Measurements from ENCODE around the gene VSTM1. TPM values are rescaled to one million over a fixed set of nuclear protein-coding genes. Genes with fewer than 3 reads are reported as not detected.
"Not testable (repeated sequence)": the region's sequence is repeated elsewhere in the genome, so short reads cannot be mapped to it uniquely, and the experiment has no call there.

VSTM1 gene
- total and polyA plus RNA-seq, 2 donors, result 0.37 to 1.1 TPM

DNA sequence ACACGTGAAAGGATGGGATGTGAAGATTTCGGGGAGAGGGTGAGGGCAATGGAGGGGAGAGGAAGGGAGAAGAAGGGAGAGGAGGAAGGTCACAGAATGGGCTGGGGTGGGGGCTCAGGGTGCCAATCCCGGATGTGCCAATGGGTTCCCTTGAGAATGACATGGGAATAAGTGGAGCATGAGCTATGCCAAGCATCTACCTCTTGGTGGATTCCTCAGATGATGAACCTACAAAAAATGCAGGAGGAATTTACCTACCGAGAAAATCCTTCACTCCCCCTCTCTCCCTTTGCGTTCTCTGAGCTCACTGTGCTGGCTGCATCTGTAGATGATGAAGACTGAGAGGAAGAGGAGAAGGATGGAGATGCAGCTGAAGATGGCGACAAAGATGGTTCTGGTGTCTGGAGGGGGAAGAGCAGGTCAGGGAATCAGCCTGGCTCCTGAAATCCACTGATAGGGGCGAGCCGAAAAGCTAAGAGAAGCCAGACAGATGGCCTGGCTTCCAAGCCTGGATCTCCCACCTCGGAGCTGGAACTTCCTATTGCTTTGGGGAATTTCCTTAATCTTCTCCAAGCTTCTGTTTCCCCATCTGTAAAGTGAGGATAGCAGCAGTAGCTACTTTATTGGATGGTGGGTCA lies 21.6 kb downstream of the VSTM1 start:
- no peak for DNase-seq (ENCODE audit: low read depth in 6 of 9, low spot score in 9 of 9)
- Histone ChIP-seq H3K27me3 (ENCODE audit: control insufficient read depth in 2 of 2, insufficient read depth in 1 of 2, low read length in 1 of 2) (no peaks in the 10 kb centered on the region), H3K9me3 (ENCODE audit: control insufficient read depth in 2 of 2, insufficient read depth in 1 of 2, low read length in 1 of 2) (no peaks in the 10 kb centered on the region), H3K27ac (ENCODE audit: low read depth in 1 of 2, low read length in 1 of 2) (no peak overlapping the region), H3K4me3 (ENCODE audit: low read length in 2 of 2) (no peak overlapping the region), H3K4me1 (ENCODE audit: control insufficient read depth in 2 of 2, insufficient read depth in 2 of 2, low read length in 2 of 2) (no peaks in the 10 kb centered on the region), H3K36me3 (ENCODE audit: control insufficient read depth in 2 of 2, insufficient read depth in 2 of 2, low read length in 1 of 2) (no peaks in the 10 kb centered on the region)
- WGBS, result 65% methylated on average over 9 of the region's 9 CpGs

DNA sequence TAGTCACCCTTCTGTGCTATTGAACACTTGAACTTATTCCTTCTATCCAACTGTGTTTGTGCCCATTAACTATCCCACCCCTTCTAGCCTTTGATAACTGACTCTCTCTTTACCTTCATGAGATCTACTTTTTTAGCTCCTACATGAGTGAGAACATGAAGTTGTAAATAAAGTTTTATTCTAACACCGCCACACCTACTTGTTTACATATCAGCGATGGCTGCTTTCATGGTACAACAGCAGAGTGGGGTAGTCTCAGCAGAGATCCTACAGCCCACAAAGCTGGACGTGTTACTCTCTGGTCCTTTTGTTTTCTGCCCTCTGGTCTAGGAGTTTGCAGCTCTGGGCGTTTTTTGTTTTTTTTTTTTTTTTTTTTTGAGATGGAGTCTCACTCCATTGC lies 23.7 kb downstream of the VSTM1 start:
- DNase-seq (ENCODE audit: low read depth in 6 of 9, low spot score in 9 of 9), result no peak
- WGBS, result 87% methylated on average over 4 of the region's 4 CpGs
- Histone ChIP-seq H3K27ac (ENCODE audit: low read depth in 1 of 2, low read length in 1 of 2) (no peak overlapping the region), H3K36me3 (ENCODE audit: control insufficient read depth in 2 of 2, insufficient read depth in 2 of 2, low read length in 1 of 2) (no peaks in the 10 kb centered on the region), H3K9me3 (ENCODE audit: control insufficient read depth in 2 of 2, insufficient read depth in 1 of 2, low read length in 1 of 2) (no peaks in the 10 kb centered on the region), H3K4me3 (ENCODE audit: low read length in 2 of 2) (no peak overlapping the region), H3K27me3 (ENCODE audit: control insufficient read depth in 2 of 2, insufficient read depth in 1 of 2, low read length in 1 of 2) (no peaks in the 10 kb centered on the region), H3K4me1 (ENCODE audit: control insufficient read depth in 2 of 2, insufficient read depth in 2 of 2, low read length in 2 of 2) (no peaks in the 10 kb centered on the region)

DNA sequence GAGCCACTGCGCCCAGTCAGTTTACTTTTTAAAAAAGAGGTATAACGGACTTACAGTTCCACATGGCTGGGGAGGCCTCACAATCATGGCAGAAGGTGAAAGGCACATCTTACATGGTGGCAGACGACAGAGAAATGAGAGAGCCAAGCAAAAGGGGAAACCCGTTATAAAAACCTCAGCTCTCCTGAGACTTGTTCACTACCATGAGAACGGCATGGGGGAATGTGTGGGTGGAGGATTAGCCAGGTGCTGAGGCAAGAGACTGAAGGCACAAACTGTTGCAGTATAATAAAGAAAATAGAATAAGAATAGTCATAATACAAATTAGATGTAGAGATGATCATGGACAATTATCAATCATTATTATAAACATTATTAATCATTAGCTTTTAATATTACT lies 27.2 kb downstream of the VSTM1 start:
- WGBS, result 89% methylated on average over 5 of the region's 5 CpGs
- H3K36me3 ChIP-seq (ENCODE audit: control insufficient read depth in 2 of 2, insufficient read depth in 2 of 2, low read length in 1 of 2); H3K27ac ChIP-seq (ENCODE audit: low read depth in 1 of 2, low read length in 1 of 2); H3K4me3 ChIP-seq (ENCODE audit: low read length in 2 of 2); H3K27me3 ChIP-seq (ENCODE audit: control insufficient read depth in 2 of 2, insufficient read depth in 1 of 2, low read length in 1 of 2); H3K9me3 ChIP-seq (ENCODE audit: control insufficient read depth in 2 of 2, insufficient read depth in 1 of 2, low read length in 1 of 2); DNase-seq (ENCODE audit: low read depth in 6 of 9, low spot score in 9 of 9); H3K4me1 ChIP-seq (ENCODE audit: control insufficient read depth in 2 of 2, insufficient read depth in 2 of 2, low read length in 2 of 2): not testable (repeated sequence)

DNA sequence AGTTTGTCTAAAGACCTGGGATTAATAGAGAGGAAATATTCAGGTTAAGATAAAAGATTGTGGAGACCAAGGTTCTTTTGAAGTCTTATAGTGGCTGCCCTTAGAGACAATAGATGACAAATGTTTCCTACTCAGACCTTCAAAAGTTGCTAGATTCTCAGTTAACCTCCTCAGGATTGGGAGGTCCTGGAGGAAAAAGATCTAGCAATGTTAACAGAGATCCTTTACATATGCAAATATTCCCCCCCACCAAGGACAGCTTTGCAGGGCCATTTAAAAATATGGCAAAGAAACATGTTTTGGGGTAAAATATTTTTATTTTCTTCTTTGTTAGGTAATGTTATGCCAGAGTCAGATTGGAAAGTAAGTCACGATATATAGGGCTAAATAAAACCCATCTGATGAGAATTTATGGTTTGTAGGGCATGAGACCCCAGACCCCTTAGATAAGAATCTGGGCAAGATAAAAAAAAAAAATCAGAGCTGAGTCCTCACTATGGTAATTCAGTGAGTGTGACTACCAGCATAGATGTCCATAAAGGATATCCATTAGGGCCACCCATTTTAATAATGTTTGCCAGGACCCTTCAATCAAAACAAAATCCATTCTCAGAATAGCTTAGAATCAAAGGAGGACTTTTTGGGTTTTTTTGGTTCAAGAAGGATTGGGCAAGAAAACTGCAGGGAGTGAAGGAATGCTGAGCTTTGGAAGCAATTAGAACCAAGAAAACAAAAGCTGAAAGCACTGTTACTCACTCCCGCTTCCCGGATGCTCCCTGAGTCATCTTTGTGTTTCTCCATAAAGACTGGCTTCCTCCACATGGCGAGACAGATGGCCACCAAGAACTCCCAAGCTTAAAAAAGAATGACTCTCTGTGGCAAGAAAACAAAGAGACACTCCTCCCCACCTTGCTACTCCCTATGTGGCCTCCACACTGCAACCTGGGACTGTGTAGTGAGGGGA lies 28.2 kb downstream of the VSTM1 start:
- no peaks in the 10 kb centered on the region for H3K36me3 ChIP-seq (ENCODE audit: control insufficient read depth in 2 of 2, insufficient read depth in 2 of 2, low read length in 1 of 2)
- H3K27ac ChIP-seq (ENCODE audit: low read depth in 1 of 2, low read length in 1 of 2), result no peak overlapping the region
- no peaks in the 10 kb centered on the region for H3K4me1 ChIP-seq (ENCODE audit: control insufficient read depth in 2 of 2, insufficient read depth in 2 of 2, low read length in 2 of 2)
- 82% methylated on average over 4 of the region's 4 CpGs for WGBS
- no peak overlapping the region for H3K4me3 ChIP-seq (ENCODE audit: low read length in 2 of 2)
- no peaks in the 10 kb centered on the region for H3K9me3 ChIP-seq (ENCODE audit: control insufficient read depth in 2 of 2, insufficient read depth in 1 of 2, low read length in 1 of 2)
- no peaks in the 10 kb centered on the region for H3K27me3 ChIP-seq (ENCODE audit: control insufficient read depth in 2 of 2, insufficient read depth in 1 of 2, low read length in 1 of 2)
- no peak for DNase-seq (ENCODE audit: low read depth in 6 of 9, low spot score in 9 of 9)

DNA sequence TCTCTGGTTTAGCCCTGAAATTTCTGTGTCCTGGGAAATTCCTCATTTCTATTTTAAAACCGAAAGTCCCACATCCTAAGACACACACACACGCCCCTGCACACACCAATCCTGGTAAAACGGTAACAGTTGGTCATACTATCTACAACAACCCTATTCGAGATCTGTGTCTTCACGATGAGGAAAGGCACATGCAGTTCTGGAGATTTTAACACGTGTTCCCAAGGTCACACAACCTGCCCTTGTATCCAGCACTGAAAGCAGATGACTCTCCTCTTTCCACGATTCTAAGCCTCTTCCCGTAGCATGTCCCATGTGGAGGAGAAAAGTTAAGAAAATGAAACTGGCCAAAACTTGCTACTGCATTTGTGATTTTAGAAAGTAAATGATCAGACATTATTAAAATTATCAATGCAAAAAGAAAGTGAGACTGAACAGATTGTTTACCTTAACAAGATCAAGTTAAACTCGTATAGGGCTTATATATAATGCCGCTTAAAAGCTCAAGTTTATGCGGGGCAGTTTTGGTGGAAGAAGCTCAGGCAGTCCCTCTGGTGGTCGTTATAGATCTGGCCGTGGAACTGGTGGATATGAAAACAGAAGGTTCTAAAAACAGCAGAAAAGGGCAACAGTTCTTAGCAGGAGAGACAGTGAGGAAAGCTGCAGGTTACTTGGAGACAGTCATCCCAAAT lies 32.7 kb downstream of the VSTM1 start:
- H3K9me3 ChIP-seq (ENCODE audit: control insufficient read depth in 2 of 2, insufficient read depth in 1 of 2, low read length in 1 of 2), result no peaks in the 10 kb centered on the region
- DNase-seq (ENCODE audit: low read depth in 6 of 9, low spot score in 9 of 9), result no peak
- 54% methylated on average over 13 of the region's 13 CpGs for WGBS
- H3K36me3 ChIP-seq (ENCODE audit: control insufficient read depth in 2 of 2, insufficient read depth in 2 of 2, low read length in 1 of 2), result no peaks in the 10 kb centered on the region
- no peaks in the 10 kb centered on the region for H3K4me1 ChIP-seq (ENCODE audit: control insufficient read depth in 2 of 2, insufficient read depth in 2 of 2, low read length in 2 of 2)
- no peak overlapping the region for H3K27ac ChIP-seq (ENCODE audit: low read depth in 1 of 2, low read length in 1 of 2)
- no peak overlapping the region for H3K4me3 ChIP-seq (ENCODE audit: low read length in 2 of 2)
- H3K27me3 ChIP-seq (ENCODE audit: control insufficient read depth in 2 of 2, insufficient read depth in 1 of 2, low read length in 1 of 2), result no peaks in the 10 kb centered on the region

DNA sequence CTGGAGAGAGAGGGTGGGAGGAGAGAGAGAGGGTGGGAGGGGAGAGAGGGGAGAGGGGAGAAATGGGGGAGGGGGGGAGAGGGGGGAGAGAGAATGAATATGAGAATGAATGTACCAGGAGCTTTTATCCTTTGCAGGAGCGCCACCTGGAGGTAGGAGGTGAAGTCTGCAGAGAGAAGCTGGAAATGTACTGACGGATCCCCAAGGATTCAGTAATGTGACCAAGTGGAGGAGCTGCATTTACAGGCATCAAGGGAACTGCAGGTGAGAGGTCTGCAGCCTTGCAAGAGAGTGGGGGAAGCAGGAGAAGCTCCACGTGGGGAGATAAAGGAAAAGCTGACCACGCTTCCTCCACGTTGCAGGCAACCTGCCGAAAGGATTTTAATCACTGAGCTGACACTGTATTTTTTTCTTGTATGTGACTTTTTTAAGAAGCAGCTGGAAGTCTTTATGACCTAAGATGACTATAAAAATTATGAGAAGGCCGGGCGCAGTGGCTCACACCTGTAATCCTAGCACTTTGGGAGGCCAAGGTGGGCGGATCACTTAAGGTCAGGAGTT lies 33.7 kb downstream of the VSTM1 start:
- H3K4me3 ChIP-seq (ENCODE audit: low read length in 2 of 2), result no peak overlapping the region
- H3K27me3 ChIP-seq (ENCODE audit: control insufficient read depth in 2 of 2, insufficient read depth in 1 of 2, low read length in 1 of 2), result no peaks in the 10 kb centered on the region
- H3K4me1 ChIP-seq (ENCODE audit: control insufficient read depth in 2 of 2, insufficient read depth in 2 of 2, low read length in 2 of 2), result no peaks in the 10 kb centered on the region
- 43% methylated on average over 9 of the region's 9 CpGs for WGBS
- H3K9me3 ChIP-seq (ENCODE audit: control insufficient read depth in 2 of 2, insufficient read depth in 1 of 2, low read length in 1 of 2), result no peaks in the 10 kb centered on the region
- no peaks in the 10 kb centered on the region for H3K36me3 ChIP-seq (ENCODE audit: control insufficient read depth in 2 of 2, insufficient read depth in 2 of 2, low read length in 1 of 2)
- DNase-seq (ENCODE audit: low read depth in 6 of 9, low spot score in 9 of 9), result peak in 7 of 9 donors; percentile 4 to 45 (median 30)
- H3K27ac ChIP-seq (ENCODE audit: low read depth in 1 of 2, low read length in 1 of 2), result no peak overlapping the region

DNA sequence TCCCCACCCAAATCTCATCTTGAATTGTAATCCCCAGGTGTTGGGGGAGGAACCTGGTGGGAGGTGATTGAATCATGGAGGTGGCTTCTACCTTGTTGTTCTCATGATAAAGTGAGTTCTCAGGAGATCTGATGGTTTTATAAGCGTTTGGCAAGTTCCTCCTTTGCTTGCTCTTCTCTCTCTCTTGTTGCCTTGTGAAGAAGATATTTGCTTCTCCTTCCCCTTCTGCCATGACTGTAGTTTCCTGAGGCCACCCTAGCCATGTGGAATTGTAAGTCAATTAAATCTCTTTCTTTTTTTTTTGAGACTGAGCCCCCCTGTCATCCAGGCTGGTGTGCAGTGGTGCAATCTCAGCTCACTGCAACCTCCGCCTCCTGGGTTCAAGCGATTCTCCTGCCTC lies 34.4 kb downstream of the VSTM1 start:
- no peak for DNase-seq (ENCODE audit: low read depth in 6 of 9, low spot score in 9 of 9)
- Histone ChIP-seq H3K4me3 (ENCODE audit: low read length in 2 of 2) (no peak overlapping the region), H3K36me3 (ENCODE audit: control insufficient read depth in 2 of 2, insufficient read depth in 2 of 2, low read length in 1 of 2) (no peaks in the 10 kb centered on the region), H3K4me1 (ENCODE audit: control insufficient read depth in 2 of 2, insufficient read depth in 2 of 2, low read length in 2 of 2) (no peaks in the 10 kb centered on the region), H3K27ac (ENCODE audit: low read depth in 1 of 2, low read length in 1 of 2) (no peak overlapping the region), H3K27me3 (ENCODE audit: control insufficient read depth in 2 of 2, insufficient read depth in 1 of 2, low read length in 1 of 2) (no peaks in the 10 kb centered on the region), H3K9me3 (ENCODE audit: control insufficient read depth in 2 of 2, insufficient read depth in 1 of 2, low read length in 1 of 2) (no peaks in the 10 kb centered on the region)
- 69% methylated on average over 3 of the region's 3 CpGs for WGBS

DNA sequence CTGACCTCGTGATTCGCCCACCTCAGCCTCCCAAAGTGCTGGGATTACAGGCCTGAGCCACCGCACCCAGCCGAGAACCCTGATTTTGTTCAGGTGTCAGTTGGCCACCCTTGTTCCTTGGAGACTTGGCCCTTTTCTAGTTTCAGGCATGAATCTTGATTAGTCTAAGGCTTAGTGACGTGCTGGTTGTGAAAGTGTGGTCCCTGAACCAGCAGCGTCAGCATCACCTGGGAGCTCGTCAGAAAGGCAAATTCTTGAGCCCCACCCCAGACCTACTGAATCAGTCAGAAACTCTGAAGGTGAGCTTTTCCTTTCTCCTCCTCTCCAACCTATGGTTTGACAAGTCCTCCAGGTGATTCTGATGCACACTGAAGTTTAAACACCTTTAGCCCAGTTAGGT lies 37.0 kb downstream of the VSTM1 start:
- no peak overlapping the region for H3K27ac ChIP-seq (ENCODE audit: low read depth in 1 of 2, low read length in 1 of 2)
- H3K27me3 ChIP-seq (ENCODE audit: control insufficient read depth in 2 of 2, insufficient read depth in 1 of 2, low read length in 1 of 2), result peaks cover 0 to 5% of the 10 kb centered on the region in 2 donors
- no peak overlapping the region for H3K4me3 ChIP-seq (ENCODE audit: low read length in 2 of 2)
- DNase-seq (ENCODE audit: low read depth in 6 of 9, low spot score in 9 of 9), result no peak
- H3K9me3 ChIP-seq (ENCODE audit: control insufficient read depth in 2 of 2, insufficient read depth in 1 of 2, low read length in 1 of 2), result no peaks in the 10 kb centered on the region
- H3K36me3 ChIP-seq (ENCODE audit: control insufficient read depth in 2 of 2, insufficient read depth in 2 of 2, low read length in 1 of 2), result no peaks in the 10 kb centered on the region
- H3K4me1 ChIP-seq (ENCODE audit: control insufficient read depth in 2 of 2, insufficient read depth in 2 of 2, low read length in 2 of 2), result no peaks in the 10 kb centered on the region
- WGBS, result 88% methylated on average over 7 of the region's 7 CpGs

DNA sequence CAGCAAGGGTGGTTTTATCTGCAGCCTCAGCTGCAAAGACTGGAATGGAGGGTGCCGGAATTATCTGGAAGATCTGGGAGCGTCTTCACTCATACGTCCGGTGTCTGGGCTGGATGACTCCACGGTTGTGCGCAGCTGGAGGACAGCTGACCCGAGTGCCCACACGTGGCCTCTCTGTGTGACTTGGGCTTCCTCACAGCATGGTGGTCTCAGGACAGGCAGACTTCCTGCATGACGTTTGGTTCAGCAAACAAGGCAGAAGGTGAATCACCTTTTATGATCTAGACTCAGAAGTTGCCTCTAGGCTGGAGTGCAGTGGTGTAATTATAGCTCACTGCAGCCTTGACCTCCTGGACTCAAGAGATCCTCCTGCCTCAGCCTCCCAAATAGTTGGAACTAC lies 39.0 kb downstream of the VSTM1 start:
- Histone ChIP-seq H3K36me3 (ENCODE audit: control insufficient read depth in 2 of 2, insufficient read depth in 2 of 2, low read length in 1 of 2) (no peaks in the 10 kb centered on the region), H3K4me3 (ENCODE audit: low read length in 2 of 2) (no peak overlapping the region), H3K4me1 (ENCODE audit: control insufficient read depth in 2 of 2, insufficient read depth in 2 of 2, low read length in 2 of 2) (no peaks in the 10 kb centered on the region), H3K9me3 (ENCODE audit: control insufficient read depth in 2 of 2, insufficient read depth in 1 of 2, low read length in 1 of 2) (no peaks in the 10 kb centered on the region), H3K27me3 (ENCODE audit: control insufficient read depth in 2 of 2, insufficient read depth in 1 of 2, low read length in 1 of 2) (peaks cover 0 to 5% of the 10 kb centered on the region in 2 donors), H3K27ac (ENCODE audit: low read depth in 1 of 2, low read length in 1 of 2) (no peak overlapping the region)
- no peak for DNase-seq (ENCODE audit: low read depth in 6 of 9, low spot score in 9 of 9)
- 81% methylated on average over 9 of the region's 9 CpGs for WGBS
